HG02763 (cell line): ENCODE data around the gene RBKS.
"Not testable (repeated sequence)": the region's sequence is repeated elsewhere in the genome, so short reads cannot be mapped to it uniquely, and the experiment has no call there.

Source experiments
- ATAC-seq: cut with Tn5 transposase; IDR thresholded peaks from one replicate; pipeline ENCODE4 v1.9.1; 2021; ENCODE audit warnings: mild to moderate bottlenecking, moderate library complexity; ENCODE audit not compliant: unreplicated experiment

Gene RBKS

GRCh38 chr2:27771202-27771547 is 119.0 kb downstream of the RBKS start:
- ATAC-seq = peak; percentile 21

- ATAC-seq = no peak
These were observed 123.9 kb downstream of the RBKS start for GRCh38 chr2:27766287-27766661.

GRCh38 chr2:27765621-27766286 is 124.4 kb downstream of the RBKS start:
- no peak for ATAC-seq

GRCh38 chr2:27764526-27764925 is 125.7 kb downstream of the RBKS start:
- not testable (repeated sequence) for ATAC-seq

GRCh38 chr2:27763907-27764267 is 126.3 kb downstream of the RBKS start:
- no peak for ATAC-seq

GRCh38 chr2:27762951-27763906 is 127.0 kb downstream of the RBKS start:
- no peak for ATAC-seq

- ATAC-seq = no peak
These were observed 133.4 kb downstream of the RBKS start for GRCh38 chr2:27756544-27757498.

- ATAC-seq = no peak
These were observed 134.1 kb downstream of the RBKS start for GRCh38 chr2:27756091-27756490.

GRCh38 chr2:27754831-27755230 is 135.4 kb downstream of the RBKS start:
- no peak for ATAC-seq

GRCh38 chr2:27754138-27754588 is 136.0 kb downstream of the RBKS start:
- no peak for ATAC-seq

- ATAC-seq = no peak
These were observed 137.5 kb downstream of the RBKS start for GRCh38 chr2:27752551-27753237.

GRCh38 chr2:27751377-27751776 is 138.8 kb downstream of the RBKS start:
- no peak for ATAC-seq

- not testable (repeated sequence) for ATAC-seq
These were observed 141.2 kb downstream of the RBKS start for GRCh38 chr2:27748803-27749554.

- ATAC-seq = no peak
These were observed 142.3 kb downstream of the RBKS start for GRCh38 chr2:27747827-27748352.

GRCh38 chr2:27746325-27746724 is 143.9 kb downstream of the RBKS start:
- no peak for ATAC-seq

GRCh38 chr2:27745494-27745893 is 144.7 kb downstream of the RBKS start:
- ATAC-seq = not testable (repeated sequence)

- ATAC-seq = no peak
These were observed 147.6 kb downstream of the RBKS start for GRCh38 chr2:27742571-27742970.

- ATAC-seq = no peak
These were observed 148.5 kb downstream of the RBKS start for GRCh38 chr2:27741673-27742072.

GRCh38 chr2:27739058-27739373 is 151.2 kb downstream of the RBKS start:
- ATAC-seq = no peak
